SHP77 (cell line): ENCODE results near the gene OS9.

Experiments used
- DNase-seq, 2 experiments: peaks; one replicate each; lab custom pipeline; 2025; lab: John Stamatoyannopoulos, UW

Gene OS9

GRCh38 chr12:57752668-57753000 lies 58.7 kb downstream of the OS9 start:
- no peak for DNase-seq

- no peak for DNase-seq
Measured at GRCh38 chr12:57753756-57754337, 59.9 kb downstream of the OS9 start.

- DNase-seq = peak; percentile 55 to 83
Measured at GRCh38 chr12:57754411-57755193, 60.7 kb downstream of the OS9 start, which contains the start of gene MARCHF9. TSS of gene MARCHF9 (plus strand) at chr12:57755103. CDS start at chr12:57755529, 426 bp downstream.

- no peak for DNase-seq
Measured at GRCh38 chr12:57755194-57755453, 61.2 kb downstream of the OS9 start.

GRCh38 chr12:57755454-57756372 lies 61.8 kb downstream of the OS9 start:
- DNase-seq = no peak

- peak; percentile 24 to 27 for DNase-seq
Measured at GRCh38 chr12:57756406-57757341, 62.7 kb downstream of the OS9 start.

- DNase-seq = no peak
Measured at GRCh38 chr12:57757771-57758170, 63.8 kb downstream of the OS9 start.

GRCh38 chr12:57758552-57759359 lies 64.8 kb downstream of the OS9 start:
- no peak for DNase-seq

GRCh38 chr12:57759360-57759980 lies 65.5 kb downstream of the OS9 start:
- DNase-seq = peak in 1 of 2 experiments; percentile 63

- DNase-seq = no peak
Measured at GRCh38 chr12:57760347-57760982, 66.5 kb downstream of the OS9 start.

GRCh38 chr12:57761391-57761998 lies 67.6 kb downstream of the OS9 start:
- DNase-seq = no peak

- DNase-seq = no peak
Measured at GRCh38 chr12:57762463-57762862, 68.5 kb downstream of the OS9 start.

GRCh38 chr12:57763881-57764661 lies 70.1 kb downstream of the OS9 start:
- DNase-seq = no peak

GRCh38 chr12:57764662-57765002 lies 70.7 kb downstream of the OS9 start:
- no peak for DNase-seq

GRCh38 chr12:57765003-57765697 lies 71.2 kb downstream of the OS9 start:
- no peak for DNase-seq

- DNase-seq = no peak
Measured at GRCh38 chr12:57765698-57766463, 71.9 kb downstream of the OS9 start.
